ENCODE data around the gene FHL5.

GRCh38 chr6:96537726-96538125 is 25.2 kb upstream of the FHL5 start:
- TF ChIP-seq CTCF (IDR thresholded peaks at IDR 0.05; ENCODE audit: extremely low read depth in 1 of 2, insufficient read depth in 1 of 2, low read depth in 1 of 2, low read length in 2 of 2) (no peak), MAX (IDR thresholded peaks at IDR 0.05; ENCODE audit: insufficient read depth, insufficient read length) (no peak), EZH2 (IDR thresholded peaks at IDR 0.05; ENCODE audit: borderline replicate concordance, low read depth, low read length, severe bottlenecking) (no peak), POLR2A (IDR thresholded peaks at IDR 0.05; ENCODE audit: low read depth, low read length) (no peak), POLR2AphosphoS5 (IDR thresholded peaks at IDR 0.05; ENCODE audit: insufficient read depth, low read depth, low read length) (no peak)
